ENCODE measurements around the gene ACBD3.

GRCh38 chr1:226129230-226129629 is 57.3 kb downstream of the ACBD3 start:
- TF ChIP-seq ZFP30 (CRISPR knock-in tag; IDR thresholded peaks at IDR 0.05) (no peak), ARNTL (CRISPR knock-in tag; IDR thresholded peaks at IDR 0.05; ENCODE audit: borderline replicate concordance, low read depth) (no peak), ZC3H10 (CRISPR knock-in tag; IDR thresholded peaks at IDR 0.05) (no peak), POU6F1 (CRISPR knock-in tag; IDR thresholded peaks at IDR 0.05; ENCODE audit: borderline replicate concordance, low read depth) (no peak), OSR1 (CRISPR knock-in tag; IDR thresholded peaks at IDR 0.05) (no peak), ZFP3 (CRISPR knock-in tag; IDR thresholded peaks at IDR 0.05) (no peak), PPARA (CRISPR knock-in tag; IDR thresholded peaks at IDR 0.05; ENCODE audit: borderline replicate concordance) (no peak), CREB5 (CRISPR knock-in tag; IDR thresholded peaks at IDR 0.05; ENCODE audit: low read depth) (no peak), ISL1 (CRISPR knock-in tag; IDR thresholded peaks at IDR 0.05) (no peak)
